WTC11 (cell line): ENCODE measurements around the gene WNT1. TPM values are rescaled to one million over a fixed set of nuclear protein-coding genes. Genes with fewer than 3 reads are reported as not detected.

Source experiments
- ATAC-seq: fragments of 200-7000 bp; cut with Tn5 transposase; 2 replicates; pipeline ENCODE4 v1.10.0; 2021; ENCODE audit warnings: mild to moderate bottlenecking, moderate library complexity
- CTCF ChIA-PET: fragments of 300-600 bp; sonication (Branson Sonifier 250); formaldehyde crosslinking; loops from one replicate; lab custom pipeline; 2021; ENCODE audit warnings: antibody characterized with exemption; lab: Charles Lee
- POLR2A ChIA-PET: fragments of 350-600 bp; sonication (Branson Sonifier 250); formaldehyde crosslinking; loops from one replicate; lab custom pipeline; 2021; ENCODE audit warnings: antibody characterized with exemption; lab: Charles Lee
- DNase-seq: peaks from one replicate; pipeline ENCODE4 v3.0.0; 2021; ENCODE audit warnings: low spot score
- H3K27ac Mint-ChIP-seq: 2 replicates; pipeline ENCODE4 v1.8.0; 2021; ENCODE audit warnings: mixed read lengths
- H3K27me3 Mint-ChIP-seq: 2 replicates; pipeline ENCODE4 v1.8.0; 2021; ENCODE audit warnings: low read depth, mild to moderate bottlenecking, moderate library complexity, mixed read lengths
- H3K36me3 Mint-ChIP-seq: 2 replicates; pipeline ENCODE4 v1.8.0; 2021; ENCODE audit warnings: mixed read lengths
- H3K4me1 Mint-ChIP-seq: 2 replicates; pipeline ENCODE4 v1.8.0; 2022; ENCODE audit warnings: mixed read lengths
- H3K4me3 Mint-ChIP-seq: 2 replicates; pipeline ENCODE4 v1.8.0; 2021; ENCODE audit warnings: mild to moderate bottlenecking, moderate library complexity, mixed read lengths
- H3K9me3 Mint-ChIP-seq: 2 replicates; pipeline ENCODE4 v1.8.0; 2021; ENCODE audit warnings: mixed read lengths
- FOXK1 ChIP-seq: sonication (generic); formaldehyde crosslinking; IDR thresholded peaks from 2 replicates; pipeline ENCODE4 v1.8.0; 2022; ENCODE audit warnings: mild to moderate bottlenecking, moderate library complexity, missing genetic modification reagents
- MYBL2 ChIP-seq: sonication (generic); formaldehyde crosslinking; IDR thresholded peaks from 2 replicates; pipeline ENCODE4 v1.8.1; 2023; ENCODE audit warnings: mild to moderate bottlenecking, moderate library complexity, missing genetic modification reagents
- NFE2L1 ChIP-seq: sonication (generic); formaldehyde crosslinking; IDR thresholded peaks from 2 replicates; pipeline ENCODE4 v1.8.1; 2023; ENCODE audit warnings: missing genetic modification reagents
- NR1H2 ChIP-seq: sonication (generic); formaldehyde crosslinking; IDR thresholded peaks from 2 replicates; pipeline ENCODE4 v1.9.0; 2021; ENCODE audit warnings: mild to moderate bottlenecking, moderate library complexity, missing genetic modification reagents
- NR2C2 ChIP-seq: sonication (generic); formaldehyde crosslinking; IDR thresholded peaks from 2 replicates; pipeline ENCODE4 v1.8.0; 2022; ENCODE audit warnings: mild to moderate bottlenecking, missing genetic modification reagents
- NR3C1 ChIP-seq: sonication (generic); formaldehyde crosslinking; conservative IDR thresholded peaks from 2 replicates; pipeline ENCODE4 v1.8.1; 2023; ENCODE audit warnings: low read depth, mild to moderate bottlenecking, missing genetic modification reagents
- RELA ChIP-seq: sonication (generic); formaldehyde crosslinking; IDR thresholded peaks from 2 replicates; pipeline ENCODE4 v1.8.1; 2022; ENCODE audit warnings: missing genetic modification reagents, mild to moderate bottlenecking, borderline replicate concordance
- RORB ChIP-seq: fragments of 250-450 bp; sonication (Bioruptor Pico); IDR thresholded peaks from 2 replicates; pipeline ENCODE4 v1.9.0; 2021; ENCODE audit warnings: mild to moderate bottlenecking
- SMAD3 ChIP-seq: sonication (generic); formaldehyde crosslinking; IDR thresholded peaks from 2 replicates; pipeline ENCODE4 v1.8.0; 2022; ENCODE audit warnings: missing genetic modification reagents, mild to moderate bottlenecking, borderline replicate concordance
- STAT6 ChIP-seq: sonication (generic); formaldehyde crosslinking; conservative IDR thresholded peaks from 2 replicates; pipeline ENCODE4 v1.8.1; 2023; ENCODE audit warnings: mild to moderate bottlenecking, low read depth, missing genetic modification reagents, moderate library complexity
- TCF7 ChIP-seq: sonication (generic); formaldehyde crosslinking; IDR thresholded peaks from 2 replicates; pipeline ENCODE4 v1.8.0; 2022; ENCODE audit warnings: mild to moderate bottlenecking, low read depth, missing genetic modification reagents, moderate library complexity
- TEAD1 ChIP-seq: sonication (generic); formaldehyde crosslinking; IDR thresholded peaks from 2 replicates; pipeline ENCODE4 v1.8.0; 2022; ENCODE audit warnings: mild to moderate bottlenecking, missing genetic modification reagents
- TP53 ChIP-seq: sonication (generic); formaldehyde crosslinking; IDR thresholded peaks from 2 replicates; pipeline ENCODE4 v1.8.1; 2023; ENCODE audit warnings: mild to moderate bottlenecking, missing genetic modification reagents
- ZBTB21 ChIP-seq: sonication (generic); formaldehyde crosslinking; IDR thresholded peaks from 2 replicates; pipeline ENCODE4 v1.8.1; 2023; ENCODE audit warnings: mild to moderate bottlenecking, missing genetic modification reagents, borderline replicate concordance
- ZNF138 ChIP-seq: sonication (generic); formaldehyde crosslinking; conservative IDR thresholded peaks from 2 replicates; pipeline ENCODE4 v1.8.1; 2022; ENCODE audit warnings: mild to moderate bottlenecking, moderate library complexity, missing genetic modification reagents
- ZNF232 ChIP-seq: sonication (generic); formaldehyde crosslinking; IDR thresholded peaks from 2 replicates; pipeline ENCODE4 v1.8.0; 2022; ENCODE audit warnings: mild to moderate bottlenecking, missing genetic modification reagents
- total RNA-seq: library from RNA; stranded (reverse); gene quantifications from 3 replicates; pipeline ENCODE4 v1.2.3, GENCODE V29; 2021
- TF ChIP-seq, protein P1 (sequence below): sonication (generic); formaldehyde crosslinking; IDR thresholded peaks from 2 replicates; pipeline ENCODE4 v1.8.1; 2022; ENCODE audit warnings: missing genetic modification reagents, borderline replicate concordance
- TF ChIP-seq, protein P2 (sequence below): sonication (generic); formaldehyde crosslinking; IDR thresholded peaks from 2 replicates; pipeline ENCODE4 v1.8.0; 2022; ENCODE audit warnings: mild to moderate bottlenecking, missing genetic modification reagents
- TF ChIP-seq, protein P3 (sequence below): sonication (generic); formaldehyde crosslinking; IDR thresholded peaks from 2 replicates; pipeline ENCODE4 v1.8.1; 2022; ENCODE audit warnings: low read depth, missing genetic modification reagents, borderline replicate concordance
- TF ChIP-seq, protein P4 (sequence below): sonication (generic); formaldehyde crosslinking; IDR thresholded peaks from 2 replicates; pipeline ENCODE4 v1.8.1; 2022; ENCODE audit warnings: mild to moderate bottlenecking, missing genetic modification reagents, moderate library complexity, borderline replicate concordance
- TF ChIP-seq, protein P5 (sequence below): sonication (generic); formaldehyde crosslinking; IDR thresholded peaks from 2 replicates; pipeline ENCODE4 v1.8.0; 2023; ENCODE audit warnings: missing genetic modification reagents
- TF ChIP-seq, protein P6 (sequence below): fragments of 250-450 bp; sonication (Bioruptor Pico); IDR thresholded peaks from 2 replicates; pipeline ENCODE4 v1.9.0; 2021; ENCODE audit warnings: mild to moderate bottlenecking, borderline replicate concordance

WNT1 gene
- total RNA-seq, 1 experiment from 2014 or later: not detected

DNA sequence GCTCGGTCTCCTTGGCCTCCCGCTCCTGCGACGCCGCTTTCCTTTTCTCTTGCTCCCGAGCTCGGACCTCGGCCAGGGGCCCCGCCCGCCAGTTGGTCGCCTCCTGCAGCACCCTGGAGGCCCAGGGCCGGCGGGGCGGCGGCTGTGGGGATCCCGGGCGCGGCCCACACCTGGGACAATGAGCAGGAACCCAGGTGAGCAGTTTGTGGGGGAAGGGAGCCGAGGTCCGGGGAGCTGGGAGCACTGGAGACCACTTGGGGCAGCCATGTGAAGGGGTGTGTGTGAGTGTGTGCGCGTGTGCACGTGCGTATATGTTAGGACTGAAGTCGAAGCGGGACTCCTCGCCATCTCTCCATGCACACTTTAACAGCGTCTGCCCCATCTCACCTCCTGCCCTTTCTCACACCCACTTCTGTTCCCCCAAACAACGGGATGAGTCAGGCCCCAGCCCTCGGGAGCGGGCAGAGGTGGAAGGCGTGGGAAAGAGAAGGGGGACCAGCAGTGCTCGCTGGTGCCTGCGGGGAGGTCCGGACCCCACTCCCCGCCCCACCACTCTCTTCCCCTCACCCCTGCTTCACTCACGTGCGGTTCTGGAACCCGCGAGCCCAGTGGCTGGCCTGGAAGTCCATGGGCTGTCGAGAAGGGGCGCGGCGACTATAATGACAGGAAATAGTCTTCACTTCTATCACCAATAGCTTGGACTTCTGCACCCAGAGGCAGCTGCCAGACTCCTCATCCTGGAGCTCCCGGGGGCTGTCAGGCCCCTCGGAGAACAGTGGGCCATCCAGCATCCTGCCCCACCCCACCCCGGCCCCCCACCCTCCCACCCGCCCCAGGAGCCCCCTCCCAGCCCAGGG, 20.6 kb downstream of the WNT1 start:
- peaks cover 82% of the 10 kb centered on the region for H3K27me3 Mint-ChIP-seq
- POLR2A ChIA-PET: interaction anchor here (1.2 to 1.5 kb wide), 2 partner anchors 18 to 68 kb away, joined by 3 read pairs; no protein-coding TSS in a partner anchor
- TF ChIP-seq, protein P1, sequence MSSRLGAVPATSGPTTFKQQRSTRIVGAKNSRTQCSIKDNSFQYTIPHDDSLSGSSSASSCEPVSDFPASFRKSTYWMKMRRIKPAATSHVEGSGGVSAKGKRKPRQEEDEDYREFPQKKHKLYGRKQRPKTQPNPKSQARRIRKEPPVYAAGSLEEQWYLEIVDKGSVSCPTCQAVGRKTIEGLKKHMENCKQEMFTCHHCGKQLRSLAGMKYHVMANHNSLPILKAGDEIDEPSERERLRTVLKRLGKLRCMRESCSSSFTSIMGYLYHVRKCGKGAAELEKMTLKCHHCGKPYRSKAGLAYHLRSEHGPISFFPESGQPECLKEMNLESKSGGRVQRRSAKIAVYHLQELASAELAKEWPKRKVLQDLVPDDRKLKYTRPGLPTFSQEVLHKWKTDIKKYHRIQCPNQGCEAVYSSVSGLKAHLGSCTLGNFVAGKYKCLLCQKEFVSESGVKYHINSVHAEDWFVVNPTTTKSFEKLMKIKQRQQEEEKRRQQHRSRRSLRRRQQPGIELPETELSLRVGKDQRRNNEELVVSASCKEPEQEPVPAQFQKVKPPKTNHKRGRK (CRISPR knock-in tag): no peak
- TF ChIP-seq ZNF138: peak; percentile 57; the same call in 1 of the 2 replicates
- TF ChIP-seq MYBL2 (CRISPR knock-in tag): 0 out of 2 replicates have a peak, but pooled peaks have one; percentile 42
- TF ChIP-seq NFE2L1 (CRISPR knock-in tag): peak; percentile 89
- peak; percentile 86; the same call in 1 of the 2 replicates for TF ChIP-seq TEAD1 (CRISPR knock-in tag)
- 0 out of 2 replicates have a peak, but pooled peaks have one; percentile 51 for TF ChIP-seq RELA (CRISPR knock-in tag)
- TF ChIP-seq, protein P2, sequence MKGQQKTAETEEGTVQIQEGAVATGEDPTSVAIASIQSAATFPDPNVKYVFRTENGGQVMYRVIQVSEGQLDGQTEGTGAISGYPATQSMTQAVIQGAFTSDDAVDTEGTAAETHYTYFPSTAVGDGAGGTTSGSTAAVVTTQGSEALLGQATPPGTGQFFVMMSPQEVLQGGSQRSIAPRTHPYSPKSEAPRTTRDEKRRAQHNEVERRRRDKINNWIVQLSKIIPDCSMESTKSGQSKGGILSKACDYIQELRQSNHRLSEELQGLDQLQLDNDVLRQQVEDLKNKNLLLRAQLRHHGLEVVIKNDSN: peak; percentile 62; the same call in 1 of the 2 replicates
- TF ChIP-seq, protein P3, sequence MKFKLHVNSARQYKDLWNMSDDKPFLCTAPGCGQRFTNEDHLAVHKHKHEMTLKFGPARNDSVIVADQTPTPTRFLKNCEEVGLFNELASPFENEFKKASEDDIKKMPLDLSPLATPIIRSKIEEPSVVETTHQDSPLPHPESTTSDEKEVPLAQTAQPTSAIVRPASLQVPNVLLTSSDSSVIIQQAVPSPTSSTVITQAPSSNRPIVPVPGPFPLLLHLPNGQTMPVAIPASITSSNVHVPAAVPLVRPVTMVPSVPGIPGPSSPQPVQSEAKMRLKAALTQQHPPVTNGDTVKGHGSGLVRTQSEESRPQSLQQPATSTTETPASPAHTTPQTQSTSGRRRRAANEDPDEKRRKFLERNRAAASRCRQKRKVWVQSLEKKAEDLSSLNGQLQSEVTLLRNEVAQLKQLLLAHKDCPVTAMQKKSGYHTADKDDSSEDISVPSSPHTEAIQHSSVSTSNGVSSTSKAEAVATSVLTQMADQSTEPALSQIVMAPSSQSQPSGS (CRISPR knock-in tag): peak; percentile 63; the same call in 1 of the 2 replicates
- TF ChIP-seq NR1H2 (CRISPR knock-in tag): no peak
- no peak for TF ChIP-seq NR2C2 (CRISPR knock-in tag)
- TF ChIP-seq, protein P4, sequence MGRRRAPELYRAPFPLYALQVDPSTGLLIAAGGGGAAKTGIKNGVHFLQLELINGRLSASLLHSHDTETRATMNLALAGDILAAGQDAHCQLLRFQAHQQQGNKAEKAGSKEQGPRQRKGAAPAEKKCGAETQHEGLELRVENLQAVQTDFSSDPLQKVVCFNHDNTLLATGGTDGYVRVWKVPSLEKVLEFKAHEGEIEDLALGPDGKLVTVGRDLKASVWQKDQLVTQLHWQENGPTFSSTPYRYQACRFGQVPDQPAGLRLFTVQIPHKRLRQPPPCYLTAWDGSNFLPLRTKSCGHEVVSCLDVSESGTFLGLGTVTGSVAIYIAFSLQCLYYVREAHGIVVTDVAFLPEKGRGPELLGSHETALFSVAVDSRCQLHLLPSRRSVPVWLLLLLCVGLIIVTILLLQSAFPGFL (CRISPR knock-in tag): no peak
- TF ChIP-seq STAT6 (CRISPR knock-in tag): no peak
- TF ChIP-seq FOXK1 (CRISPR knock-in tag): peak; percentile 52; the same call in 1 of the 2 replicates
- TF ChIP-seq ZNF232 (CRISPR knock-in tag): peak; percentile 91
- TF ChIP-seq, protein P5, sequence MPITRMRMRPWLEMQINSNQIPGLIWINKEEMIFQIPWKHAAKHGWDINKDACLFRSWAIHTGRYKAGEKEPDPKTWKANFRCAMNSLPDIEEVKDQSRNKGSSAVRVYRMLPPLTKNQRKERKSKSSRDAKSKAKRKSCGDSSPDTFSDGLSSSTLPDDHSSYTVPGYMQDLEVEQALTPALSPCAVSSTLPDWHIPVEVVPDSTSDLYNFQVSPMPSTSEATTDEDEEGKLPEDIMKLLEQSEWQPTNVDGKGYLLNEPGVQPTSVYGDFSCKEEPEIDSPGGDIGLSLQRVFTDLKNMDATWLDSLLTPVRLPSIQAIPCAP: 0 out of 2 replicates have a peak, but pooled peaks have one; percentile 28
- TF ChIP-seq, protein P6, sequence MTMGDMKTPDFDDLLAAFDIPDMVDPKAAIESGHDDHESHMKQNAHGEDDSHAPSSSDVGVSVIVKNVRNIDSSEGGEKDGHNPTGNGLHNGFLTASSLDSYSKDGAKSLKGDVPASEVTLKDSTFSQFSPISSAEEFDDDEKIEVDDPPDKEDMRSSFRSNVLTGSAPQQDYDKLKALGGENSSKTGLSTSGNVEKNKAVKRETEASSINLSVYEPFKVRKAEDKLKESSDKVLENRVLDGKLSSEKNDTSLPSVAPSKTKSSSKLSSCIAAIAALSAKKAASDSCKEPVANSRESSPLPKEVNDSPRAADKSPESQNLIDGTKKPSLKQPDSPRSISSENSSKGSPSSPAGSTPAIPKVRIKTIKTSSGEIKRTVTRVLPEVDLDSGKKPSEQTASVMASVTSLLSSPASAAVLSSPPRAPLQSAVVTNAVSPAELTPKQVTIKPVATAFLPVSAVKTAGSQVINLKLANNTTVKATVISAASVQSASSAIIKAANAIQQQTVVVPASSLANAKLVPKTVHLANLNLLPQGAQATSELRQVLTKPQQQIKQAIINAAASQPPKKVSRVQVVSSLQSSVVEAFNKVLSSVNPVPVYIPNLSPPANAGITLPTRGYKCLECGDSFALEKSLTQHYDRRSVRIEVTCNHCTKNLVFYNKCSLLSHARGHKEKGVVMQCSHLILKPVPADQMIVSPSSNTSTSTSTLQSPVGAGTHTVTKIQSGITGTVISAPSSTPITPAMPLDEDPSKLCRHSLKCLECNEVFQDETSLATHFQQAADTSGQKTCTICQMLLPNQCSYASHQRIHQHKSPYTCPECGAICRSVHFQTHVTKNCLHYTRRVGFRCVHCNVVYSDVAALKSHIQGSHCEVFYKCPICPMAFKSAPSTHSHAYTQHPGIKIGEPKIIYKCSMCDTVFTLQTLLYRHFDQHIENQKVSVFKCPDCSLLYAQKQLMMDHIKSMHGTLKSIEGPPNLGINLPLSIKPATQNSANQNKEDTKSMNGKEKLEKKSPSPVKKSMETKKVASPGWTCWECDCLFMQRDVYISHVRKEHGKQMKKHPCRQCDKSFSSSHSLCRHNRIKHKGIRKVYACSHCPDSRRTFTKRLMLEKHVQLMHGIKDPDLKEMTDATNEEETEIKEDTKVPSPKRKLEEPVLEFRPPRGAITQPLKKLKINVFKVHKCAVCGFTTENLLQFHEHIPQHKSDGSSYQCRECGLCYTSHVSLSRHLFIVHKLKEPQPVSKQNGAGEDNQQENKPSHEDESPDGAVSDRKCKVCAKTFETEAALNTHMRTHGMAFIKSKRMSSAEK (CRISPR knock-in tag): no peak
- TF ChIP-seq SMAD3 (CRISPR knock-in tag): peak; percentile 94
- TF ChIP-seq ZBTB21 (CRISPR knock-in tag): no peak
- TF ChIP-seq RORB (CRISPR knock-in tag): no peak
- TF ChIP-seq TP53: peak; percentile 90
- 0 out of 2 replicates have a peak, but pooled peaks have one; percentile 82 for TF ChIP-seq NR3C1 (CRISPR knock-in tag)
- 0 out of 2 replicates have a peak, but pooled peaks have one; percentile 73 for TF ChIP-seq TCF7 (CRISPR knock-in tag)

More for the DNA sequence above, 20.6 kb downstream of the WNT1 start:
- H3K9me3 Mint-ChIP-seq: no peaks in the 10 kb centered on the region
- DNase-seq: no peak
- no peak for ATAC-seq
- H3K4me1 Mint-ChIP-seq: peaks cover 18% of the 10 kb centered on the region
- CTCF ChIA-PET: interaction anchor here (0.6 to 11.9 kb wide), 34 partner anchors 11 to 343 kb away, joined by 3 to 237 read pairs (median 9); partner anchors contain the start of genes ARF3, DDX23, LMBR1L and PRKAG1
- peaks cover 7% of the 10 kb centered on the region for H3K36me3 Mint-ChIP-seq
- peak overlapping the region; percentile 63 for H3K4me3 Mint-ChIP-seq
- H3K27ac Mint-ChIP-seq: no peak overlapping the region
